PFSK-1 (cell line): Measurements from ENCODE around the gene CLEC17A.

ENCODE experiments used
- POLR2AphosphoS5 ChIP-seq: IDR thresholded peaks from 2 replicates; pipeline ENCODE4 v1.6.1; 2012; ENCODE audit warnings: low read depth, mild to moderate bottlenecking, control low read depth, low read length, moderate library complexity
- SIN3A ChIP-seq: IDR thresholded peaks from 2 replicates; pipeline ENCODE4 v1.6.1; 2012; ENCODE audit warnings: mild to moderate bottlenecking, low read length, moderate library complexity, borderline replicate concordance; ENCODE audit not compliant: insufficient read depth
- TAF1 ChIP-seq: IDR thresholded peaks from 2 replicates; pipeline ENCODE4 v1.6.1; 2012; ENCODE audit warnings: low read length, control low read depth, borderline replicate concordance; ENCODE audit not compliant: insufficient read depth
- TF ChIP-seq, protein P1 (sequence below), 2 experiments: IDR thresholded peaks; 2 replicates each; pipeline versions ENCODE4 v1.6.1 to v1.8.0; 2011 to 2012; ENCODE audit warnings: low read depth in 2 of 2, low read length in 2 of 2, control low read depth in 1 of 2, inconsistent platforms in 1 of 2, mild to moderate bottlenecking in 1 of 2, moderate library complexity in 1 of 2; ENCODE audit not compliant: insufficient read depth in 1 of 2

DNA sequence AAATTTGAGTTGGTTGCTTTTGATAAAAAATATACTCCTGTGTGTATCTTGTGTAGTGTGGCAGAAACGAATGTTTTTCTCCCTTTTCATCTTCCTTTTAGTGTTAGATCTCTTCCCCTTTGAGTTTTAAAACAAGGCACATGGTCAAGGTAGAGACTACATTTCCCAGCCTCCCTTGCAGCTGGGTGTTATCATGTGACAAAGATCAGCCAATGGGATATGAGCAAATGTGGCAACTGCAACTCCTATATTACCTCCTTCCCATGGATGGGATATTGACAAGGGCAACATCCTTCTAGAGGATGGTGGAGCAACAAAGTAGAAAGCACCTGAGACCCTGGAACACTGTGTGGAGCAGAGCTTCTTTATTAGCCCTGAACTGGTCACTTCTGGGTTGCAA, 49.4 kb downstream of the CLEC17A start:
- TF ChIP-seq TAF1 = no peak
- TF ChIP-seq POLR2AphosphoS5 = no peak
- no peak for TF ChIP-seq SIN3A
- TF ChIP-seq, protein P1, sequence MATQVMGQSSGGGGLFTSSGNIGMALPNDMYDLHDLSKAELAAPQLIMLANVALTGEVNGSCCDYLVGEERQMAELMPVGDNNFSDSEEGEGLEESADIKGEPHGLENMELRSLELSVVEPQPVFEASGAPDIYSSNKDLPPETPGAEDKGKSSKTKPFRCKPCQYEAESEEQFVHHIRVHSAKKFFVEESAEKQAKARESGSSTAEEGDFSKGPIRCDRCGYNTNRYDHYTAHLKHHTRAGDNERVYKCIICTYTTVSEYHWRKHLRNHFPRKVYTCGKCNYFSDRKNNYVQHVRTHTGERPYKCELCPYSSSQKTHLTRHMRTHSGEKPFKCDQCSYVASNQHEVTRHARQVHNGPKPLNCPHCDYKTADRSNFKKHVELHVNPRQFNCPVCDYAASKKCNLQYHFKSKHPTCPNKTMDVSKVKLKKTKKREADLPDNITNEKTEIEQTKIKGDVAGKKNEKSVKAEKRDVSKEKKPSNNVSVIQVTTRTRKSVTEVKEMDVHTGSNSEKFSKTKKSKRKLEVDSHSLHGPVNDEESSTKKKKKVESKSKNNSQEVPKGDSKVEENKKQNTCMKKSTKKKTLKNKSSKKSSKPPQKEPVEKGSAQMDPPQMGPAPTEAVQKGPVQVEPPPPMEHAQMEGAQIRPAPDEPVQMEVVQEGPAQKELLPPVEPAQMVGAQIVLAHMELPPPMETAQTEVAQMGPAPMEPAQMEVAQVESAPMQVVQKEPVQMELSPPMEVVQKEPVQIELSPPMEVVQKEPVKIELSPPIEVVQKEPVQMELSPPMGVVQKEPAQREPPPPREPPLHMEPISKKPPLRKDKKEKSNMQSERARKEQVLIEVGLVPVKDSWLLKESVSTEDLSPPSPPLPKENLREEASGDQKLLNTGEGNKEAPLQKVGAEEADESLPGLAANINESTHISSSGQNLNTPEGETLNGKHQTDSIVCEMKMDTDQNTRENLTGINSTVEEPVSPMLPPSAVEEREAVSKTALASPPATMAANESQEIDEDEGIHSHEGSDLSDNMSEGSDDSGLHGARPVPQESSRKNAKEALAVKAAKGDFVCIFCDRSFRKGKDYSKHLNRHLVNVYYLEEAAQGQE (IDR thresholded peaks at IDR 0.05; ENCODE audit: insufficient read depth in 1 of 2, low read depth in 2 of 2, low read length in 2 of 2) = no peak
